Ishikawa (cell line): ENCODE measurements around the gene SLC43A3.

Experiments
- CEBPB ChIP-seq: IDR thresholded peaks from 2 replicates; pipeline ENCODE4 v1.6.1; 2012
- CREB1 ChIP-seq: IDR thresholded peaks from 2 replicates; pipeline ENCODE4 v1.6.1; 2012; ENCODE audit warnings: low read depth
- EGR1 ChIP-seq: IDR thresholded peaks from 2 replicates; pipeline ENCODE4 v1.6.1; 2012
- EP300 ChIP-seq: IDR thresholded peaks from 2 replicates; pipeline ENCODE4 v1.6.1; 2012; ENCODE audit warnings: borderline replicate concordance
- FOXM1 ChIP-seq: IDR thresholded peaks from 2 replicates; pipeline ENCODE4 v1.6.1; 2012; ENCODE audit warnings: low read depth, borderline replicate concordance
- MAX ChIP-seq: IDR thresholded peaks from 2 replicates; pipeline ENCODE4 v1.6.1; 2012
- NFIC ChIP-seq: IDR thresholded peaks from 2 replicates; pipeline ENCODE4 v1.6.1; 2012
- RAD21 ChIP-seq: IDR thresholded peaks from 2 replicates; pipeline ENCODE4 v1.6.1; 2012; ENCODE audit warnings: low read depth
- REST ChIP-seq: IDR thresholded peaks from 2 replicates; pipeline ENCODE4 v1.6.1; 2012; ENCODE audit warnings: low read depth, mild to moderate bottlenecking
- TAF1 ChIP-seq: IDR thresholded peaks from 2 replicates; pipeline ENCODE4 v1.6.1; 2012; ENCODE audit warnings: low read depth, mild to moderate bottlenecking
- TCF12 ChIP-seq: IDR thresholded peaks from 2 replicates; pipeline ENCODE4 v1.6.1; 2012; ENCODE audit warnings: low read depth
- TEAD4 ChIP-seq: IDR thresholded peaks from 2 replicates; pipeline ENCODE4 v1.6.1; 2012
- USF1 ChIP-seq: IDR thresholded peaks from 2 replicates; pipeline ENCODE4 v1.6.1; 2012
- YY1 ChIP-seq: IDR thresholded peaks from 2 replicates; pipeline ENCODE4 v1.6.1; 2012; ENCODE audit warnings: low read depth
- ZBTB7A ChIP-seq: IDR thresholded peaks from 2 replicates; pipeline ENCODE4 v1.6.1; 2012; ENCODE audit warnings: low read depth

The SLC43A3 gene

GRCh38 chr11:57407010-57407920, 19.7 kb downstream of the SLC43A3 start:
- TF ChIP-seq EGR1 (no peak), RAD21 (no peak), FOXM1 (no peak), TEAD4 (no peak), EP300 (no peak), YY1 (no peak), CREB1 (no peak), TCF12 (no peak), CEBPB (no peak), NFIC (no peak), ZBTB7A (no peak), TAF1 (no peak), USF1 (no peak)

GRCh38 chr11:57406337-57406904, 20.5 kb downstream of the SLC43A3 start:
- TF ChIP-seq TEAD4 (no peak), NFIC (no peak), EP300 (no peak), RAD21 (no peak), FOXM1 (no peak), CEBPB (no peak), USF1 (no peak), CREB1 (no peak), TCF12 (no peak), EGR1 (no peak), YY1 (no peak), ZBTB7A (no peak), TAF1 (no peak)

- TF ChIP-seq CREB1: no peak
- no peak for TF ChIP-seq EP300
- TF ChIP-seq TEAD4: no peak
Observed at GRCh38 chr11:57405271-57405860, 21.6 kb downstream of the SLC43A3 start.

GRCh38 chr11:57403802-57404147, 23.1 kb downstream of the SLC43A3 start:
- TF ChIP-seq CEBPB: no peak
- TF ChIP-seq REST: no peak
- no peak for TF ChIP-seq CREB1
- TF ChIP-seq FOXM1: no peak
- no peak for TF ChIP-seq EGR1
- TF ChIP-seq TEAD4: no peak
- TF ChIP-seq USF1: no peak
- TF ChIP-seq NFIC: no peak

- TF ChIP-seq USF1: no peak
- TF ChIP-seq TAF1: no peak
- no peak for TF ChIP-seq MAX
- TF ChIP-seq REST: no peak
- no peak for TF ChIP-seq CEBPB
- TF ChIP-seq NFIC: no peak
- no peak for TF ChIP-seq EGR1
- no peak for TF ChIP-seq EP300
- no peak for TF ChIP-seq ZBTB7A
- TF ChIP-seq RAD21: no peak
- no peak for TF ChIP-seq TCF12
- TF ChIP-seq FOXM1: no peak
- no peak for TF ChIP-seq TEAD4
- TF ChIP-seq YY1: no peak
- no peak for TF ChIP-seq CREB1
Observed at GRCh38 chr11:57402188-57403002, 24.5 kb downstream of the SLC43A3 start.
